Left ventricle myocardium inferior (tissue), 1 donor: ENCODE measurements around the gene CLPSL2. TPM values are rescaled to one million over a fixed set of nuclear protein-coding genes. Genes with fewer than 3 reads are reported as not detected.

Source experiments
- DNase-seq: peaks from one replicate; pipeline ENCODE4 v3.0.0-alpha.2; 2020
- H3K27ac ChIP-seq: fragments of 200-600 bp; replicated peaks from 2 replicates; pipeline ENCODE4 v1.8.0; 2021
- H3K27me3 ChIP-seq: fragments of 200-600 bp; 2 replicates; pipeline ENCODE4 v1.8.0; 2021; ENCODE audit warnings: low read depth
- H3K36me3 ChIP-seq: fragments of 200-600 bp; 2 replicates; pipeline ENCODE4 v1.8.0; 2021
- H3K4me1 ChIP-seq: fragments of 200-600 bp; 2 replicates; pipeline ENCODE4 v1.8.0; 2021
- H3K4me3 ChIP-seq: fragments of 200-600 bp; 2 replicates; pipeline ENCODE4 v1.8.0; 2021; ENCODE audit warnings: mild to moderate bottlenecking, moderate library complexity
- H3K9me3 ChIP-seq: fragments of 200-600 bp; replicated peaks from 2 replicates; pipeline ENCODE4 v1.8.0; 2021
- CTCF ChIP-seq: fragments of 200-600 bp; IDR thresholded peaks from 2 replicates; pipeline ENCODE4 v1.8.0; 2021; ENCODE audit warnings: antibody characterized with exemption, mild to moderate bottlenecking, borderline replicate concordance
- intact Hi-C: fragments of 100-400 bp; cut with micrococcal nuclease; formaldehyde crosslinking; loops from one replicate; pipeline ENCODE4 v1.11.0; 2022
- total RNA-seq: library from RNA; stranded (reverse); fragmentation: NEBNext Ultra II Directional; extraction: Animal tissue kit (Norgen Biotek cat#: 25700); gene quantifications from one replicate; pipeline ENCODE4 v1.2.1, GENCODE V29; 2021
- donor health status: DM: no; HTN: yes; CAD: no; lungs with severe emphysema.

Gene CLPSL2
- total RNA-seq, 1 donor from 2014 or later: not detected

GRCh38 chr6:35784200-35784599, 7.8 kb downstream of the CLPSL2 start:
- intact Hi-C loops: no loop called here
- DNase-seq: no peak
- no peaks in the 10 kb centered on the region for H3K9me3 ChIP-seq
- no peak overlapping the region for H3K27ac ChIP-seq
- H3K4me1 ChIP-seq: no peaks in the 10 kb centered on the region
- no peak overlapping the region for H3K4me3 ChIP-seq
- TF ChIP-seq CTCF: no peak
- no peaks in the 10 kb centered on the region for H3K36me3 ChIP-seq
- H3K27me3 ChIP-seq: peaks cover 97% of the 10 kb centered on the region

GRCh38 chr6:35786272-35786671, 9.9 kb downstream of the CLPSL2 start:
- peaks cover 99% of the 10 kb centered on the region for H3K27me3 ChIP-seq
- no peaks in the 10 kb centered on the region for H3K9me3 ChIP-seq
- no peak overlapping the region for H3K4me3 ChIP-seq
- DNase-seq: no peak
- no peak overlapping the region for H3K27ac ChIP-seq
- no peak for TF ChIP-seq CTCF
- intact Hi-C loops: no loop called here
- H3K36me3 ChIP-seq: no peaks in the 10 kb centered on the region
- H3K4me1 ChIP-seq: no peaks in the 10 kb centered on the region

GRCh38 chr6:35786810-35787209, 10.4 kb downstream of the CLPSL2 start:
- H3K9me3 ChIP-seq: no peaks in the 10 kb centered on the region
- intact Hi-C loops: no loop called here
- H3K27ac ChIP-seq: no peak overlapping the region
- H3K36me3 ChIP-seq: no peaks in the 10 kb centered on the region
- DNase-seq: no peak
- H3K4me3 ChIP-seq: no peak overlapping the region
- H3K4me1 ChIP-seq: no peaks in the 10 kb centered on the region
- peaks cover 99% of the 10 kb centered on the region for H3K27me3 ChIP-seq
- no peak for TF ChIP-seq CTCF

- no peaks in the 10 kb centered on the region for H3K9me3 ChIP-seq
- no peak for DNase-seq
- intact Hi-C loops: no loop called here
- TF ChIP-seq CTCF: no peak
- H3K4me1 ChIP-seq: no peaks in the 10 kb centered on the region
- no peak overlapping the region for H3K27ac ChIP-seq
- H3K27me3 ChIP-seq: peaks cover 99% of the 10 kb centered on the region
- no peak overlapping the region for H3K4me3 ChIP-seq
- no peaks in the 10 kb centered on the region for H3K36me3 ChIP-seq
These were observed 11.1 kb downstream of the CLPSL2 start for GRCh38 chr6:35787266-35788218.

GRCh38 chr6:35788423-35788982, 12.1 kb downstream of the CLPSL2 start:
- TF ChIP-seq CTCF: no peak
- Histone ChIP-seq H3K9me3 (no peaks in the 10 kb centered on the region), H3K4me3 (no peak overlapping the region), H3K27ac (no peak overlapping the region), H3K36me3 (no peaks in the 10 kb centered on the region), H3K4me1 (no peaks in the 10 kb centered on the region), H3K27me3 (peaks cover 94% of the 10 kb centered on the region)
- no peak for DNase-seq
- intact Hi-C loops: no loop called here
